ENCODE results near the gene HOXA3. TPM values are rescaled to one million over a fixed set of nuclear protein-coding genes. Genes with fewer than 3 reads are reported as not detected.

HOXA3 gene
- total RNA-seq, 1 experiment from 2014 or later = not detected

DNA sequence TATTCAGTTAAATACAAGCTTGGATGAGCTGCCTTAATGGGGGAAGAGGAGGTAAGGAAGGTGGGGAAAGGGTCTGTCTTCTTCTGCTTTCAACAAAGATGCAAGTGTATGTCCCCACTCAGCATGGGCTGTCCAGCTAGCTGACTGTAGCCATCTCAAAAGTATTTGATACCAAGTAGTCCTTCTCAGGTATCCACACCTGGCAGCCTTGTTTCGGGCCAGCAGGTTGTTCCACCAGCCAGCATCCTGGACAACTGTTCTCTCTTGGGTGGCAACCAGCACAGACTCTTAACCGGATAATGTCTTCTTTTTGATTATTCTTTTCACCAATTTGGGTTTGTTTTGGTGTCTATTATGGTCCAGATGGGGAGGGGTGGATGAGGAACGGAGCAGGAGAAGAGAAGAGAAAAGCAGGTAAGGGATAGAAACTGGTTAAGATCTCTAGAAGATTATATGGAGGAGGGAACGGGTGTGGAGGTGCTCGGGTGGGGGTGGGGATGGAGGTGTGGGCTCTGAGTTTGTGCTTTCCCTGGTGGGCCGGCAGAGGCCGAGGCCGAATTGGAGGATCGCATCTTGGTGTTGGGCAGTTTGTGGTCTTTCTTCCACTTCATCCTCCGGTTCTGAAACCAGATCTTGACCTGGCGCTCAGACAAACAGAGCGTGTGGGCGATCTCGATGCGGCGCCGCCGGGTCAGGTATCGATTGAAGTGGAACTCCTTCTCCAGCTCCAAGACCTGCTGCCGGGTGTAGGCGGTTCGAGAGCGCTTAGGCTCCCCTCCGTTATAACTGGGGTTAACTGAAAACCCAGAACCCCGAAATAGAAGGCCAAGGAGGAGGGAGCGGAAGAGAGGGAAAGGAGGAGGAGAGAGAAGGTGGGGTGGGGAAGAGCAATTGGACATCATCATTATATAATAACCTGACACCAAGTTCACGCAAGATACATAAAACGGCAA is 23.3 kb downstream of the HOXA3 start:
- Histone ChIP-seq H2BK20ac (ENCODE audit: low read depth, low read length, poor library complexity, severe bottlenecking) (no peak overlapping the region), H2BK5ac (ENCODE audit: insufficient read length, low read length) (no peak overlapping the region), H3K56ac (ENCODE audit: insufficient read length, low read depth, low read length) (no peak overlapping the region), H2BK120ac (ENCODE audit: low read depth, low read length, poor library complexity, severe bottlenecking) (no peak overlapping the region), H3K27me3 (ENCODE audit: insufficient read depth, low read length) (peaks cover 95% of the 10 kb centered on the region), H2AFZ (ENCODE audit: low read length) (no peak overlapping the region), H2BK15ac (ENCODE audit: low read depth, low read length) (no peak overlapping the region), H4K20me1 (ENCODE audit: control insufficient read depth, insufficient read depth, insufficient read length) (peaks cover 3% of the 10 kb centered on the region), H3K4me1 (ENCODE audit: insufficient read depth, low read length) (no peaks in the 10 kb centered on the region), H3K4ac (ENCODE audit: low read depth, low read length) (no peak overlapping the region), H3K9ac (ENCODE audit: extremely low read depth, insufficient read length, low read length) (no peak overlapping the region), H4K5ac (ENCODE audit: insufficient read length, low read depth, low read length) (no peak overlapping the region), H3K9me3 (ENCODE audit: control insufficient read depth, low read depth, low read length) (no peaks in the 10 kb centered on the region), H3K14ac (ENCODE audit: insufficient read depth, low read length) (no peak overlapping the region), H2BK12ac (ENCODE audit: insufficient read length, low read depth, low read length) (no peak overlapping the region), H3K23ac (ENCODE audit: insufficient read length, low read depth, low read length) (no peak overlapping the region), H3K79me2 (ENCODE audit: insufficient read depth, low read length) (no peaks in the 10 kb centered on the region), H4K8ac (replicated peaks; ENCODE audit: insufficient read length, low read depth, low read length) (no peak overlapping the region), H3K18ac (ENCODE audit: insufficient read length, low read depth, low read length) (no peak overlapping the region), H3K4me2 (ENCODE audit: insufficient read depth, insufficient read length, low read length) (no peak overlapping the region), H2AK5ac (ENCODE audit: insufficient read length, low read length) (no peak overlapping the region), H3K79me1 (ENCODE audit: insufficient read depth, low read depth, low read length, poor library complexity, severe bottlenecking) (no peaks in the 10 kb centered on the region), H3K27ac (ENCODE audit: insufficient read length, low read depth, low read length) (no peak overlapping the region), H4K91ac (ENCODE audit: insufficient read length, low read depth, low read length) (no peak overlapping the region), H3T11ph (ENCODE audit: low read length) (no peak overlapping the region), H3K23me2 (ENCODE audit: insufficient read length, low read depth, low read length, poor library complexity, severe bottlenecking) (no peaks in the 10 kb centered on the region)
- WGBS (ENCODE audit: extremely low coverage, insufficient read length, low lambda C conversion rate) = no CpG with 5 or more reads among the region's 28 CpGs
- no peaks in the 10 kb centered on the region; a peak in 1 of 7 replicates for H3K36me3 Mint-ChIP-seq (ENCODE audit: insufficient read depth in 1 of 3, low read depth in 3 of 3)
- peaks cover 0 to 6% of the 10 kb centered on the region in 2 experiments; a peak in 1 of 4 replicates for H3K4me1 Mint-ChIP-seq
- no peak for DNase-seq
- H3K27me3 Mint-ChIP-seq (ENCODE audit: low read depth) = peaks cover 97% of the 10 kb centered on the region
- H3K27ac Mint-ChIP-seq = no peak overlapping the region
- no peak overlapping the region for H3K4me3 Mint-ChIP-seq
- peaks cover 4 to 11% of the 10 kb centered on the region in 2 experiments; a peak in 3 of 5 replicates for H3K9me3 Mint-ChIP-seq
- TF ChIP-seq, protein P1, sequence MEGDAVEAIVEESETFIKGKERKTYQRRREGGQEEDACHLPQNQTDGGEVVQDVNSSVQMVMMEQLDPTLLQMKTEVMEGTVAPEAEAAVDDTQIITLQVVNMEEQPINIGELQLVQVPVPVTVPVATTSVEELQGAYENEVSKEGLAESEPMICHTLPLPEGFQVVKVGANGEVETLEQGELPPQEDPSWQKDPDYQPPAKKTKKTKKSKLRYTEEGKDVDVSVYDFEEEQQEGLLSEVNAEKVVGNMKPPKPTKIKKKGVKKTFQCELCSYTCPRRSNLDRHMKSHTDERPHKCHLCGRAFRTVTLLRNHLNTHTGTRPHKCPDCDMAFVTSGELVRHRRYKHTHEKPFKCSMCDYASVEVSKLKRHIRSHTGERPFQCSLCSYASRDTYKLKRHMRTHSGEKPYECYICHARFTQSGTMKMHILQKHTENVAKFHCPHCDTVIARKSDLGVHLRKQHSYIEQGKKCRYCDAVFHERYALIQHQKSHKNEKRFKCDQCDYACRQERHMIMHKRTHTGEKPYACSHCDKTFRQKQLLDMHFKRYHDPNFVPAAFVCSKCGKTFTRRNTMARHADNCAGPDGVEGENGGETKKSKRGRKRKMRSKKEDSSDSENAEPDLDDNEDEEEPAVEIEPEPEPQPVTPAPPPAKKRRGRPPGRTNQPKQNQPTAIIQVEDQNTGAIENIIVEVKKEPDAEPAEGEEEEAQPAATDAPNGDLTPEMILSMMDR (conservative IDR thresholded peaks at IDR 0.05) = no peak

Measured in H9 (cell line).